ENCODE results near the gene TSPAN10. TPM values are rescaled to one million over a fixed set of nuclear protein-coding genes. Genes with fewer than 3 reads are reported as not detected.

Gene TSPAN10
- total and polyA plus RNA-seq, 2 of the 13 experiments (the other 11 are each of a cell fraction or from before 2014, with no cell fraction given) = 0.54 to 0.75 TPM

- no peak for TF ChIP-seq BCLAF1 (IDR thresholded peaks at IDR 0.05)
These were observed 22.0 kb downstream of the TSPAN10 start (continued) for GRCh38 chr17:81659038-81659437.

GRCh38 chr17:81660441-81660840 lies 23.4 kb downstream of the TSPAN10 start:
- ChIA-PET POLR2A (interaction anchor here (0.9 to 1.4 kb wide), 3 partner anchors 23 to 108 kb away, joined by 3 to 4 read pairs (median 4); partner anchors contain the start of genes ARL16, FAAP100, HGS and MRPL12), CTCF (ENCODE audit: low intra/inter-chr PET ratio, low total read pairs) (no interaction called here)
- Histone ChIP-seq H2AFZ (ENCODE audit: low read length) (no peak overlapping the region), H3K79me2 (ENCODE audit: insufficient read depth, low read length) (peaks cover 2% of the 10 kb centered on the region), H4K20me1 (ENCODE audit: insufficient read depth, low read length) (no peaks in the 10 kb centered on the region), H3K4me1 (ENCODE audit: insufficient read depth, low read length) (peaks cover 54% of the 10 kb centered on the region), H3K9ac (ENCODE audit: insufficient read depth, low read depth, low read length) (no peak overlapping the region), H3K27me3 (ENCODE audit: control insufficient read depth in 1 of 2, insufficient read depth in 2 of 2, low read length in 2 of 2) (peaks cover 0 to 12% of the 10 kb centered on the region in 2 experiments; a peak in 2 of 5 replicates), H3K27ac (ENCODE audit: extremely low read length, insufficient read depth, low read length) (no peak overlapping the region), H3K36me3 (replicated peaks in 1 of 2; ENCODE audit: control insufficient read depth in 1 of 2, insufficient read depth in 2 of 2, low read length in 2 of 2) (no peaks in the 10 kb centered on the region), H3K9me3 (ENCODE audit: low read length) (no peaks in the 10 kb centered on the region), H3K4me2 (ENCODE audit: low read depth, low read length) (no peak overlapping the region), H3K4me3 (replicated peaks in 1 of 3; ENCODE audit: insufficient read depth in 1 of 3, low read depth in 2 of 3, low read length in 3 of 3) (no peak overlapping the region)
- no peak for ATAC-seq
- WGBS (ENCODE audit: low lambda C conversion rate) = 82% methylated on average over 9 of the region's 9 CpGs
- TF ChIP-seq ZSCAN21 (CRISPR knock-in tag; IDR thresholded peaks at IDR 0.05; ENCODE audit: borderline replicate concordance) (no peak), NFYB (CRISPR knock-in tag; IDR thresholded peaks at IDR 0.05) (no peak), ZNF460 (CRISPR knock-in tag; IDR thresholded peaks at IDR 0.05; ENCODE audit: borderline replicate concordance) (peak; percentile 93)
- FAIRE-seq = peak; percentile 48
- DNase-seq (ENCODE audit: low spot score) = no peak
- no TSS peak for BruUV-seq (replicated peaks)
- intact Hi-C loops (cut with micrococcal nuclease; ENCODE audit: unreplicated experiment) = no loop called here
- in situ Hi-C loops (cut with HindIII; ENCODE audit: extremely low pct_ligation_motif_present, low pct_unique_long_range_greater_than_20kb) = no loop called here

Measured in HepG2 (cell line).